Calu3 (cell line): Measurements from ENCODE around the gene PTPRN2. TPM values are rescaled to one million over a fixed set of nuclear protein-coding genes. Genes with fewer than 3 reads are reported as not detected.

Experiments used
- BruUV-seq: library from RNA; stranded (reverse); fragments of 400-500 nt; replicated peaks from 2 replicates; lab custom pipeline; 2021; lab: Mats Ljungman, UMichigan
- CTCF ChIA-PET: fragments of 300-600 bp; sonication (Branson Sonifier 250); formaldehyde crosslinking; loops from one replicate; lab custom pipeline; 2022; ENCODE audit warnings: antibody characterized with exemption; lab: Charles Lee
- DNase-seq: peaks from one replicate; pipeline ENCODE4 v3.0.0; 2022
- H3K27ac Mint-ChIP-seq: one replicate; pipeline ENCODE4 v1.8.0; 2022; ENCODE audit warnings: mixed read lengths; ENCODE audit not compliant: unreplicated experiment
- H3K27me3 Mint-ChIP-seq: one replicate; pipeline ENCODE4 v1.8.0; 2022; ENCODE audit warnings: mixed read lengths; ENCODE audit not compliant: unreplicated experiment
- H3K36me3 Mint-ChIP-seq: one replicate; pipeline ENCODE4 v1.8.0; 2022; ENCODE audit warnings: mild to moderate bottlenecking, moderate library complexity, mixed read lengths; ENCODE audit not compliant: insufficient read depth, unreplicated experiment
- H3K4me1 Mint-ChIP-seq: one replicate; pipeline ENCODE4 v1.8.0; 2022; ENCODE audit warnings: mild to moderate bottlenecking, low read depth, mixed read lengths; ENCODE audit not compliant: unreplicated experiment
- H3K4me3 Mint-ChIP-seq: one replicate; pipeline ENCODE4 v1.8.0; 2022; ENCODE audit warnings: mild to moderate bottlenecking, low read depth, moderate library complexity, mixed read lengths; ENCODE audit not compliant: unreplicated experiment
- H3K9me3 Mint-ChIP-seq: one replicate; pipeline ENCODE4 v1.8.0; 2022; ENCODE audit warnings: low read depth, mixed read lengths; ENCODE audit not compliant: unreplicated experiment
- CTCF ChIP-seq: fragments of 200-600 bp; IDR thresholded peaks from one replicate; pipeline ENCODE4 v1.8.0; 2022; ENCODE audit warnings: antibody characterized with exemption; ENCODE audit not compliant: unreplicated experiment
- intact Hi-C: fragments of 100-400 bp; cut with micrococcal nuclease; formaldehyde crosslinking; loops from one replicate; pipeline ENCODE4 v1.10.0; 2022; ENCODE audit not compliant: unreplicated experiment
- total RNA-seq: library from RNA; stranded (reverse); gene quantifications from 2 replicates; pipeline ENCODE4 v1.2.3, GENCODE V29; 2022

The PTPRN2 gene
- total RNA-seq, 1 experiment from 2014 or later = 2.0 TPM

DNA sequence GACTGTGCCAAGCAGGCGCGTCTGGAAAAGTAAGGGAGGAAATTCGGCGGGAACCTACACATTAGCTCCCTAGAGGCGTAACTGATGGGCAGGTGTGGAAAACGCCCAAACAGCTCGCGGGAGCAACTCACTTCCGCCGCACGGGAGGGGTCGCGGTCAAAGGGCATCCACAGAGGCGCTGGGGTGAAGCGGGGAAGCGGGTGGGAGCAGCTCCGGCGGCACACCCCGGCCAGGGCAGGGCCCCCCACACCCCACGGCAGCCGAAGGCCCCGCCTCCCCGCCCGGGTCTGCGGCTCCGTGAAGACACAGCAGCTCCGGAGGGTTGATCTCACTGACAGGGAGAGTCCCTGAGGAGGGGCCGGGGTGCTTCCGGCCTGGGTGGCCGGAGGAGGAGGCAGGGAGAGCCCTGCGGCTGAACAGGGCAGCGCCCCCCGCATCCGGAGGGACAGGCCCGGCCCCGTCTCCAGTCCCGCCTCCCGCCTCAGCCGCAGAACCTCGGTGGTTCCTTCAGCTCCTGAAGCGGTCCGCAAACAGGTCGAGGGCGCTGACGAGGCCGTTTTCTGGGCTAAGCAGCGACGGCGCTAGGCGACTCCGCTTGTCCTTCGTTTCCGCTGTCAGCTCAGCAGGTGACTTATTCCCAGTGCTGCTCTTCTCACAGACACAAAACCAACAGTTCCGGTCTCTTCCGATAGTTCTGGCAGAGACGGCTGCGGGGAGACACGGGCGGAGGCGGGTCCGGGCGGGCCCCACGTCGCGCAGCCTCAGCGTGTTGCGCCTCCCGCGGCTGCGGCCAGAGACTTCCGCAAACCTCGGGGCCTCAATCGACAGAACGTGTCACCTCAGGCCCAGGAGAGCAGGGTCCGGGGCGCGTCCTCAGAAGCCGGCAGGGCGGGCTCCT is 974.7 kb downstream of the PTPRN2 start:
- CTCF ChIA-PET = no interaction called here
- Mint-ChIP-seq H3K4me1 (no peaks in the 10 kb centered on the region), H3K4me3 (peak overlapping the region; percentile 4), H3K36me3 (no peaks in the 10 kb centered on the region), H3K27ac (no peak overlapping the region), H3K27me3 (no peaks in the 10 kb centered on the region), H3K9me3 (peaks cover 3% of the 10 kb centered on the region)
- no peak for DNase-seq
- BruUV-seq = no TSS peak
- intact Hi-C loops = no loop called here
- TF ChIP-seq CTCF = no peak

GRCh38 chr7:157612009-157612663 is 975.5 kb downstream of the PTPRN2 start:
- BruUV-seq = no TSS peak
- H3K27ac Mint-ChIP-seq = no peak overlapping the region
- intact Hi-C loops = no loop called here
- H3K36me3 Mint-ChIP-seq = no peaks in the 10 kb centered on the region
- CTCF ChIA-PET = no interaction called here
- H3K27me3 Mint-ChIP-seq = no peaks in the 10 kb centered on the region
- H3K4me1 Mint-ChIP-seq = no peaks in the 10 kb centered on the region
- no peak for DNase-seq
- H3K4me3 Mint-ChIP-seq = peak overlapping the region; percentile 4
- TF ChIP-seq CTCF = no peak
- H3K9me3 Mint-ChIP-seq = no peaks in the 10 kb centered on the region

DNA sequence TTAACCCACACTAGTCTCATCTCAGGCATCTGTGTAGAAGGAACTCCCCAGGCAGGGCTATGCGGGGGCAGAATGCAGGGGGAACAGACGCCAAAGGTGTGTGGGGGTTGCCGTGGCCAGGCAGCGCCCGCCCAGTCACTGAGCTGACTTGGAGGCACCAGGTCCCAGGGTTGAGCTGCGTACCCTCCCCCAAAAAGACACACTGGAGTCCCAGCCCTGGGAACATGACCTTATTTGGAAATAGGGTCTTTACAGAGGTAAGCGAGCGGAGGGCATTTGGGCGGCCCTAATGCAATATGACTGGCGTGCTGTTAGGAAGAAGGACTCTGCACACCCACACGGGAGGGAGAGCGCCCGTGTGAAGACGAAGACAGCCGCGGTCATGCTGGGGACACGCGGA is 976.3 kb downstream of the PTPRN2 start:
- no peak for TF ChIP-seq CTCF
- intact Hi-C loops = no loop called here
- no peaks in the 10 kb centered on the region for H3K9me3 Mint-ChIP-seq
- H3K27me3 Mint-ChIP-seq = no peaks in the 10 kb centered on the region
- CTCF ChIA-PET = no interaction called here
- no peak overlapping the region for H3K27ac Mint-ChIP-seq
- no TSS peak for BruUV-seq
- H3K4me1 Mint-ChIP-seq = no peaks in the 10 kb centered on the region
- H3K4me3 Mint-ChIP-seq = no peak overlapping the region
- no peaks in the 10 kb centered on the region for H3K36me3 Mint-ChIP-seq
- DNase-seq = no peak

DNA sequence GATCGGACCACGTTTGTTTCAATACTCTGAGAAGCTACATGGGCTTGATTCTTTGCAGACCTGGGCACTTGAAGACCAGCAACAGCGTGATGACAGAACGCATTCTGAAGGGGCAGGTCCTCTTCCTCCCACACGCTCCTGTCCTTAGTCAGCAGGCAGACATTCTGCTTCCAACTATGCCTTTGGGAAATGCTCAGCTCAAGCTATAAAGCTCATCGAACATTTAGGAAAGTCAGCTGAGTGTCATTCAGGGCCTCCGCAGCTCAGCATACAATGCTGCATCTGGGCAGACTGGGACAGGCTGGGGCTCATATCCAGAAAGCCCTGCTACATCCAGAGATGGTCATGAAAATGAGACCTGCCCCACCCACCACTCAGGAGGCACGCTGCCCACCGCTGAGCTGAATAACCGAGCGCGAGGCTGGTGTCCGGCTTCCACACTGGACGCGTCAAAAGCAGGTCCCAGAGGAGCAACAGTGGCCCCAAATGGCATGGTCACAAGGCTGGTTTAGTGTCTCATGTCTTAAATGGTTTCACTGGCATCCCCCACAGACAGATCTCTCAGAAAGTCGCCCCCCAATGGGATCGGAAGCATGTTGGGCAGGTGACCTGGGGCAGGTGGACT is 976.8 kb downstream of the PTPRN2 start:
- TF ChIP-seq CTCF = no peak
- Mint-ChIP-seq H3K4me3 (no peak overlapping the region), H3K4me1 (no peaks in the 10 kb centered on the region), H3K27me3 (no peaks in the 10 kb centered on the region), H3K9me3 (no peaks in the 10 kb centered on the region), H3K27ac (no peak overlapping the region), H3K36me3 (no peaks in the 10 kb centered on the region)
- intact Hi-C loops = no loop called here
- BruUV-seq = no TSS peak
- no peak for DNase-seq
- CTCF ChIA-PET = no interaction called here
